ENCODE results near the gene FOSL2. TPM values are rescaled to one million over a fixed set of nuclear protein-coding genes. Genes with fewer than 3 reads are reported as not detected.

The FOSL2 gene
- total and polyA plus RNA-seq, 10 donors: 3.2 to 134 (median 91.2) TPM

GRCh38 chr2:28439763-28440162 lies 47.1 kb downstream of the FOSL2 start:
- 91 to 96% (median 95%) methylated on average over 12 to 14 of the region's 14 CpGs for WGBS, 5 donors
- no peak for DNase-seq
- Histone ChIP-seq H3K27ac (no peak overlapping the region), H3K27me3 (replicated peaks in 1 of 7) (no peaks in the 10 kb centered on the region), H3K4me1 (no peaks in the 10 kb centered on the region), H3K4me3 (no peak overlapping the region), H3K9me3 (no peaks in the 10 kb centered on the region), H3K36me3 (no peaks in the 10 kb centered on the region)
- intact Hi-C loops (cut with DNase I; ENCODE audit: low total_unique reads): no loop called here
- no peak for TF ChIP-seq POLR2A (IDR thresholded peaks at IDR 0.05)
- TF ChIP-seq, protein P1, sequence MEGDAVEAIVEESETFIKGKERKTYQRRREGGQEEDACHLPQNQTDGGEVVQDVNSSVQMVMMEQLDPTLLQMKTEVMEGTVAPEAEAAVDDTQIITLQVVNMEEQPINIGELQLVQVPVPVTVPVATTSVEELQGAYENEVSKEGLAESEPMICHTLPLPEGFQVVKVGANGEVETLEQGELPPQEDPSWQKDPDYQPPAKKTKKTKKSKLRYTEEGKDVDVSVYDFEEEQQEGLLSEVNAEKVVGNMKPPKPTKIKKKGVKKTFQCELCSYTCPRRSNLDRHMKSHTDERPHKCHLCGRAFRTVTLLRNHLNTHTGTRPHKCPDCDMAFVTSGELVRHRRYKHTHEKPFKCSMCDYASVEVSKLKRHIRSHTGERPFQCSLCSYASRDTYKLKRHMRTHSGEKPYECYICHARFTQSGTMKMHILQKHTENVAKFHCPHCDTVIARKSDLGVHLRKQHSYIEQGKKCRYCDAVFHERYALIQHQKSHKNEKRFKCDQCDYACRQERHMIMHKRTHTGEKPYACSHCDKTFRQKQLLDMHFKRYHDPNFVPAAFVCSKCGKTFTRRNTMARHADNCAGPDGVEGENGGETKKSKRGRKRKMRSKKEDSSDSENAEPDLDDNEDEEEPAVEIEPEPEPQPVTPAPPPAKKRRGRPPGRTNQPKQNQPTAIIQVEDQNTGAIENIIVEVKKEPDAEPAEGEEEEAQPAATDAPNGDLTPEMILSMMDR (IDR thresholded peaks at IDR 0.05 in 8 of 11, conservative IDR thresholded peaks at IDR 0.05 in 3 of 11): no peak
- TF ChIP-seq POLR2AphosphoS5 (IDR thresholded peaks at IDR 0.05): no peak

GRCh38 chr2:28442328-28442727 lies 49.7 kb downstream of the FOSL2 start:
- intact Hi-C loops (cut with DNase I; ENCODE audit: low total_unique reads): no loop called here
- no peaks in the 10 kb centered on the region for H3K36me3 ChIP-seq
- 65 to 83% (median 71%) methylated on average over 3 of the region's 3 CpGs for WGBS, 5 donors
- no peak for DNase-seq
- peaks cover 0 to 3% (median 0%) of the 10 kb centered on the region in 6 donors for H3K4me1 ChIP-seq
- no peaks in the 10 kb centered on the region for H3K27me3 ChIP-seq (replicated peaks in 1 of 7)
- H3K27ac ChIP-seq: no peak overlapping the region
- H3K4me3 ChIP-seq: no peak overlapping the region
- TF ChIP-seq, protein P1 (IDR thresholded peaks at IDR 0.05 in 8 of 11, conservative IDR thresholded peaks at IDR 0.05 in 3 of 11): no peak
- no peak for TF ChIP-seq POLR2AphosphoS5 (IDR thresholded peaks at IDR 0.05)
- no peak for TF ChIP-seq POLR2A (IDR thresholded peaks at IDR 0.05)
- no peaks in the 10 kb centered on the region for H3K9me3 ChIP-seq

- Histone ChIP-seq H3K4me3 (no peak overlapping the region), H3K27ac (no peak overlapping the region), H3K27me3 (replicated peaks in 1 of 7) (no peaks in the 10 kb centered on the region), H3K9me3 (no peaks in the 10 kb centered on the region), H3K36me3 (no peaks in the 10 kb centered on the region), H3K4me1 (peaks cover 0 to 29% (median 8%) of the 10 kb centered on the region in 6 donors)
- TF ChIP-seq POLR2AphosphoS5 (IDR thresholded peaks at IDR 0.05): no peak
- TF ChIP-seq, protein P1 (IDR thresholded peaks at IDR 0.05 in 8 of 11, conservative IDR thresholded peaks at IDR 0.05 in 3 of 11): no peak
- no peak for TF ChIP-seq POLR2A (IDR thresholded peaks at IDR 0.05)
- intact Hi-C loops (cut with DNase I; ENCODE audit: low total_unique reads): no loop called here
- DNase-seq: no peak
- WGBS, 5 donors: 78 to 93% (median 86%) methylated on average over 4 of the region's 4 CpGs
Measured at GRCh38 chr2:28444956-28445355, 52.3 kb downstream of the FOSL2 start.

GRCh38 chr2:28445448-28446258 lies 53.0 kb downstream of the FOSL2 start:
- intact Hi-C loops (cut with DNase I; ENCODE audit: low total_unique reads): no loop called here
- WGBS, 5 donors: 78 to 91% (median 83%) methylated on average over 7 of the region's 7 CpGs

More at GRCh38 chr2:28445448-28446258, 53.0 kb downstream of the FOSL2 start:
- TF ChIP-seq, protein P1 (IDR thresholded peaks at IDR 0.05 in 8 of 11, conservative IDR thresholded peaks at IDR 0.05 in 3 of 11): no peak
- Histone ChIP-seq H3K27ac (no peak overlapping the region), H3K4me1 (peaks cover 0 to 33% (median 11%) of the 10 kb centered on the region in 6 donors), H3K27me3 (replicated peaks in 1 of 7) (no peaks in the 10 kb centered on the region), H3K36me3 (no peaks in the 10 kb centered on the region), H3K4me3 (no peak overlapping the region), H3K9me3 (no peaks in the 10 kb centered on the region)
- DNase-seq: no peak

All from spleen (tissue), 11 donors.